HG02759 (cell line): ENCODE data around the gene GNA15.
"Not testable (repeated sequence)": the region's sequence is repeated elsewhere in the genome, so short reads cannot be mapped to it uniquely, and the experiment has no call there.

Experiments used
- ATAC-seq: cut with Tn5 transposase; IDR thresholded peaks from one replicate; pipeline ENCODE4 v1.9.1; 2021; ENCODE audit warnings: mild to moderate bottlenecking, moderate library complexity; ENCODE audit not compliant: unreplicated experiment

The GNA15 gene

DNA sequence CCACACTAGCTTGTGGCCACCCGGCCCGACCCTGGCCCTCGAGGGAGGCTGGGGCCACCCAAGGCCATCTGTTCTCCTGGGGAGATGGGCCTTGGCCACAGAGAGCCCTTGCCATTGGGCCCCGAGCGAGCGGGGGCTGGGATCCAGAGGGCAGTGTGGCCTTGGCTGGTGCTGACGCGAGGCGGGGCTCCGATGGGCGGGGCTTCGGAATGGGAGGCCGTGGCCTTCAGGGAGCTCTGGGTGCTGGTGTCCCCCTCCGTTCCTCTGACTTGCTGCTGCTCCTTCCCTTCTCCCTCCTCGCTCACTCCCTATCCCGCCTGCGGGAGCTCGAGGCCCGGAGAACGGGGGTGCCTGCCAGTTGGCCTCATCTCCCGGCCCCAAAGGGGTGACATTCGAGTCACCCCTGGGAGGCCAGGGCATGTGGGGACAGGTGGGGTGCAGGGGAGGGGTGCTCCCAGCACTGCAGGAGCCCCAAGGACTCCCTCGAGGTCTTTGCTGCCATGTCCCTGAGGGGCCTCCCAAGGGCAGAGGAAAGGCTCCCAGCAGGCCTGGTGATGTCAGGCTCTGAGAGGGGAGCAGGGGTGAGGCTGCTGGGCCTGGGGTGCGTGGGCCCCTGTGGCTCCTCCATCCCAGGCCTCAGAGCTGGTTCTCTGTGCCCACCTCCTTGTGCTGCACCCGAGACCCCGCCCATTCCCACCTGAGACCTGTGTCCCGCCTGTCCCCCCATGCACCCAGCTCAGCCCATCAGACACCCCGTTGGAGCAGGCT lies 54.1 kb downstream of the GNA15 start:
- no peak for ATAC-seq

DNA sequence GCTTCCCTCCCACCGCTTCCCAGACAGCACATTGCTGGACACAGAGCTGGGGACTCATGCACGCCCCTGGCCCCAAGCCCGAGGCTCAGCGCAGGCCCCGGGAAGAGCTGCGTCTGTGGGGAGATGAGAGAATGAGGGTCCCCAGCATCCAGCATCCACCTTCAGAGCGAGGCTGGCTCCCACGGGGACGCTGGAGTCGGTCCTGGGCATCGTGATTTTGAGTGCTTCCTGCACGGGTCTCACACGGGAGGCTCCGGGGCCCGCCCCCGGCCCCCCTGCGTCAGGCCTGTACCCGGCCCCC lies 54.6 kb downstream of the GNA15 start:
- no peak for ATAC-seq

DNA sequence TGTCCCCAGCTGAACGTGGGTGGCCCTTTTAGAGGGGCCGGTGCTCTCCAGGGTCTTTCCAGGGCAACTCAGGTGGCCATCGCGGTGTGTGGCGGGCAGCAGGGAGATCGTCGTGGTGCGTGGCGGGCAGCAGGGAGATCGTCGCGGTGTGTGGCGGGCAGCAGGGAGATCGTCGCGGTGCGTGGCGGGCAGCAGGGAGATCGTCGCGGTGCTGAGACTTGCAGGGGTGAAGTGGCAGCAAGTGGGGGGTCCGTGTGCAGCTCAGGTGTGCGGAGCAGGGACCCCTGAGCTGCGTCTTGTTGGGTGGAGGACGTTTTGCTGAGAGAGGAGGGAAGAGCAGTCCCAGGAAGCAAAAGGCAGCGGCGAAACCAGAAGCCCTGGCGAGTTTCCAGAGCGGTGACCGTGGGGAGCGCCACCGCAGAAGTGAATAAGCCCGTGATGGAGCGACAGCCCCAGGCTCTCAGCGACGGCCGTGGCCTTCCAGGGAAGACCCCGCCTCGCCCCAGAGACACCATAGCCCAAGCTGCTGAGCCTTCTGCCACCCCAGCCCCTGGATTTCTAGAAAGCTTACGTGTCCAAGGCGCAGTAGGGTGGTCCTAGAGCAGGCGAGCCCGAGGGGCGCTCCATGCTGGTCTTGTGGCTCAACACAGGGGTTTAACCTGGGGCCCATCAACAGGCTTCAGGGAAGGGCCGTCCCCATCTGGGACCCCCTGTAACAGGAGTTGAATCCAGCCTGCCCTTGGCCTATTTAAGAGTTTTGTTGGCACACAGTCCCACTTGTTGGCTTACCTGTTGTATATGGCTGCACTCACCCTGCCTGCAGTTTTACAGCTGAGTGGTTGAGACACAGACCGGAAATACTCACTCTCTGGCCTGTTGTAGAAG lies 55.3 kb downstream of the GNA15 start:
- ATAC-seq = no peak

DNA sequence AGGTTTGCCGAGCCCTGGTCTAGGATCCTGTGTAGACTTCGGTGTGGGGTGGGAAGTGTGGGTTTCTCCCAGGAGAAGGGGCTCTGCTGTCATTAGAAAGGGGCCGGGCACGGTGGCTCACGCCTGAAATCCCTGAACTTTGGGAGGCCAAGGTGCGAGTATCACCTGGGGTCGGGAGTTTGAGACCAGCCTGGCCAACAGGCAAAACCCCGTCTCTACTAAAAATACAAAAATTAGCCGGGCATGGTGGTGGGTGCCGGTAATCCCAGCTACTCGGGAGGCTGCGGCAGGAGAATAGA lies 55.9 kb downstream of the GNA15 start:
- not testable (repeated sequence) for ATAC-seq

DNA sequence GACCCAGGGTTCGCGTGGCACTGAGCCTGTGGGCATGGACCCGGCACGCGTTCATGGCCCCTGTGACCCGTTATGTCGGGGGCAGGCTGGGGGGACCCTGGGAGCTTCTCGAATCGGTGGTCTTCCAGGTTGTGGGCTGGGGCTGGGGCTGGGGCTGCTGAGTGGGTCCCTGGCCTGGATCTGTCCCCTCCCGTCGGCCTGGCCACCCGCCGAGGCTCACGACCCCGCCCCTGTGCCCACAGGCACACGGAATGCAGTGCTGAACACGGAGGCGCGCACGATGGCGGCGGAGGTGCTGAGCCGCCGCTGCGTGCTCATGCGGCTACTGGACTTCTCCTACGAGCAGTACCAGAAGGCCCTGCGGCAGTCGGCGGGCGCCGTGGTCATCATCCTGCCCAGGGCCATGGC lies 56.4 kb downstream of the GNA15 start:
- ATAC-seq = no peak

DNA sequence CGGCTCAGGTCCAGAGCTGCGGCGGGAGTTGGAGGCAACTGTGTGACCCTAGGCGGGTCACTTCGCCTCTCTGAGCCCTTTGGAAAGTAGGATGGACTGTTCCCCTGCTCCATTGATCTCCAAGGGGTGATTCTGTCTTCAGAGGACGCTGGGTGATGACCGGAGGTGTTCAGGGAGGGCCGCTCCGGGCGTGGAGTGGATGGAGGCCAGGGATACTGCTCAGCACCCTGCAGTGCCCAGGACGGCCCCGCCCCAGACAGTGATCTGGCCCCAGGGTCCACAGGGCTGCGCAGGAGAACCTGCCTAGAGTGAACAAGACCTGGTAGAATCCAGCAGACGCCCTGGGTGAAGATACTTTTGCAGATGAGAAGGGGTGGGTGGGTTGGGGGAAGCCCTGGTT lies 56.9 kb downstream of the GNA15 start:
- ATAC-seq = no peak

DNA sequence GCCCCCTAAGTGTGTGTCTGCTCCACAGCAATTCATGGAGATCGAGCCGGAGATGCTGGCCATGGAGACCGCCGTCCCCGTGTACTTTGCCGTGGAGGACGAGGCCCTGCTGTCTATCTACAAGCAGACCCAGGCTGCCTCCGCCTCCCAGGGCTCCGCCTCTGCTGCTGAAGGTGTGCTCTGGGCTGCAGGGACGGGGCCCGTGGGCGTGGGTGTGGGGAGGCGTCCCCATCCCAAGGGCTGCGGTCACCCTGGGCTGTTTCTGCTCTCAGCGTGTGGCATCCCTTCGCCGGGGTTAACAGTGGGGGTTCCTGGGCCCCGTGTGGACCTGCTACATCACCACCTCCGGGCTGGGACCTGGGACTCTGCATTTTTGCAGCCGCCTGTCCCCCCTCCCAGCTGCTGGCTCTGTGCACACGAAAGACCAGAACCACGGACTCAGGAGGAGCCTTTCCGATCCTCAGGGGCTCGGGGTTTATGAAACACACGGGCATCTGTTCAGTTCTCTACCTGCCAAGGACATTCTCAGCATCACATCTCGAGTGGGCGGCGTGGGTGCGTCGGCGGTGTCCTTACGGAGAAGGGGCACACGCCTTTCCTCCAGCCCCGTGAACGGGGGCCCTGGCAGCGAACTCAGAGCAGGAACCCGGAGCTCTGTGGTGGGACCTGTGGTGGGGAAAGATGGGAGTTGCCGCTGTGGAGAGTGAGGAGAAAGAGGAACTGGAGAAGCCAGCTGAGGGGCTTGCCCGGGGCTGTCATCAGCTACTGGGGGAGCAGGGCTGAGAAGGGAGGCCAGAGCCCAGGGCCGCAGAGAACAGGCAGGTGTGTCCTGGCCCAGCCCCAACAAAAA lies 57.6 kb downstream of the GNA15 start:
- ATAC-seq = no peak

DNA sequence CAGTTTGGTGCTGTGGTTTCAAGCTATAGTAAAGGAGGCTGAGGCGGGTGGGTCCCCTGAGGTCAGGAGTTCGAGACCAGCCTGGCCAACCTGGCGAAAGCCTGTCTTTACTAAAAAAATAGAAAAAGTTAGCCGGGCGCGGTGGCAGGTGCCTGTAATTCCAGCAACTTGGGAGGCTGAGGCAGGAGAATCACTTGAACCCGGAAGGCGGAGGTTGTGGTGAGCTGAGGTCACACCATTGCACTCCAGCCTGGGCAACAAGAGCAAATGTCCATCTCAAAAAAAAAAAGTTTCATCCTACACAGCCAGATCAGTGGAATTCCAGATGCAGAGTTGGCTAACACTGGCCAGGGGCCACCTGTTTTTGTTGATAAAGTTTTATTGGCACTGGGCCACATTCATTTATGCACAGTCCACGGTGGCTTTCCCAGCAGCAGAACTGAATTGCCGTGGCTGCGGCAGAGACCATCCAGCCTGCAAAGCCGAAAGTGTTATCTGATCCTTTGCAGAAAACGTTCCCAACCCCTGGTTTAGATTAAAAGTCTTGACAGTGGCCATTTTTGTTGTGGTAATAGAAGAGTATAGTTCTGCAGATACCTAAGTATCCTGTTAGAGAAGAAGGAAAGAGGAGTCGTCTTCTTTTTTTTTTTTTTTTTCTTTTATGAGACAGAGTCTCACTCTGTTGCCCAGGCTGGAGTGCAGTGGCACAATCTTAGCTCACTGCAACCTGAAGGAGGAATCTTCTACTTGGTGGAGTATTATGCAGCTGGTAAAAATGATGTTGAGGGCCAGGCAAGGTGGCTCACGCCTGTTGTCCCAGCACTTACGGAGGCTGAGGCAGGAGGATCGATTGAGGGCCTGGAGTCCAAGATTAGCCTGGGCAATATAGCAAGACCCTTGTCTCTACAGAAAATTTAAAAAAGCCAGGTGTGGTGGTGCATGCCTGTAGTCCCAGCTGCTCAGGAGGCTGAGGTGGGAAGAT lies 58.6 kb downstream of the GNA15 start:
- no peak for ATAC-seq

DNA sequence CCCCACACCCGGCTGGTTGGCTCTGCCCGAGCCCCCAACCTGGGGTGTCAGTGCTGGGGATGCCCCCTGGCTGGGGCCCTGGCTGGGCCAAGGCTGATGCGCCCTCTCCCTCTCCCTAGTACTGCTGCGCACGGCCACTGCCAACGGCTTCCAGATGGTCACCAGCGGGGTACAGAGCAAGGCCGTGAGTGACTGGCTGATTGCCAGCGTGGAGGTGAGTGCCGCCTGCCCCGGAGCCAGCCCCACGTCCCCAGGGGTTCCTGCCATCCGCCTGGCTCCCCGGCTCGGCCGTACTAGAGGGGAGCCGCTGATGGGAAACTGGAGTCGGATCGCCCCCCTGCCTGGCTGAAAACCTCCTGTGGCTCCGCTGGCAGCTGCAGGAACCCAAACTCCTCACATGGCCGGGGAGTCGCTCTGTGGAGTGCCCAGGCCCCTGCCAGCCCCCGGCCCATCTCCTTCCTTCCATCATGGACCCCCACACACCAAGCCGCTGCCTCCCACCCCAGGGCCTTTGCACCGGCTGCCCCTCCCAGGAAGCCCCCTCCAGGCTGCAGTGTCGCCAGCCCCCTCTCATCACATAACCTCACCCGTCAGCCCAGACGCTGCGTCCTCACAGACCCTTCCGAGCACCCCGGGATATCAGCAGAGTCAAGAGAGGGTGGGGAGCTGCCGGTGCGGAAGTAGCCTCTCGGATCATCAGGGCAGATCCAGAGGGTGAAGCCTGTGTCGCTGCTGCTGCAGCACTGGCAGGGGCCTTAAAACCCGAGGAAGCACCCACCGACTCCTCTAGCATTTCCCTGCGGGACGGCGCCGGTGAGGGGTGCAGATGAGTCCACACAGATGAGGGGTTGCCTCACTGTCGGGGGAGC lies 60.5 kb downstream of the GNA15 start:
- no peak for ATAC-seq

DNA sequence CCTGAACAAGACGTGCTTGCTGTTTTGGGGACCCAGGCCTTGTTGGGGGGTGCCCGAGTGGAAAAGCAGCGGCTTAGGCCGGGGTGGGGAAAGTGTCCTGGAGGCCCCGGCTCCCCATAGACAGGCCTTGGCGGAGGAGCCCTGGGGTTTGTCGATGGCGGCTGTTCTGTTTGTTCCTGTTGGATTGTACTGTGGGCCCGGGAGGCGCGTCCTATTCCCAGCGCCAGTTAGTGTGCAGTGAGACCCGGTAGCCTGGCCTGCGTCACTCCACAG lies 61.0 kb downstream of the GNA15 start:
- ATAC-seq = no peak

DNA sequence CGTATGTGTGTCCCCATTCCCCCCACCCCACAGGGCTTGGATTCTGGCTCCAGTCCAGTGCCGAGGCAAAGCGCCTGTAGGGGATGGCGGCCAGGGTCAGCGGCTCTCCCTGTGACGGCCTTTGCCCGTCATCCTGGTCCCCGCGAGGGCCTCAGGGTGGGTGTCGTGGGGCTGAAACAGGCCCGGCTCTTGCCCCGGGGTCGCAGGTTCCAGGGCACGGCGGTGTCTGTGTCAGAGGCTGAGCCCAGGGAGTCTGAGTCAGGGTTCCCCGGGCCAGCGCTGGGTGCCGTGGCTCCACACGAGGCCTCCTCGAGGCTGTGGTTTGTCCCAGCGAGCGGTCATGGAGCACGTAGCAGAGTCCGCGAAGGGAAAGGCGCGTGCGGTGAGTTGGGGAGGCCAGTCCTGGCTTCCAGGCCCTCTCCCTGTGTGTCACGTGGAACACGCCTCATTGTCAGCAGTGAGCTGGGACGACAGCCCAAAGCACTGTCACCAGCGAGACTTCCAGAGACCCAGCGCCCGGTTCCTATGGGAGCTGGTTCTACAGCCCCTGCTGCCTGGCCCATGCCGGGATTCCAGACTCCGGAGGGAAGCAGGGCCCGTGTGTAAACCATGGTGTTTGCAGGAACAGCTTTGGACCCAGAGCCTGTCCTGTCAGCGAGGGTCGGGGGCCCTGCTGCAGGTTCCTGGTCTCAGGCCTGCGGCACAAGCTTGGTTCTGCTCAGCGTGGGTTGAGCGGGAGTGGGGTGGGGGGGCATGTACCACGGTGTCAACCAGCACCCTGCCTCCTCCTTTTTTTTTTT lies 63.3 kb downstream of the GNA15 start:
- ATAC-seq = no peak

DNA sequence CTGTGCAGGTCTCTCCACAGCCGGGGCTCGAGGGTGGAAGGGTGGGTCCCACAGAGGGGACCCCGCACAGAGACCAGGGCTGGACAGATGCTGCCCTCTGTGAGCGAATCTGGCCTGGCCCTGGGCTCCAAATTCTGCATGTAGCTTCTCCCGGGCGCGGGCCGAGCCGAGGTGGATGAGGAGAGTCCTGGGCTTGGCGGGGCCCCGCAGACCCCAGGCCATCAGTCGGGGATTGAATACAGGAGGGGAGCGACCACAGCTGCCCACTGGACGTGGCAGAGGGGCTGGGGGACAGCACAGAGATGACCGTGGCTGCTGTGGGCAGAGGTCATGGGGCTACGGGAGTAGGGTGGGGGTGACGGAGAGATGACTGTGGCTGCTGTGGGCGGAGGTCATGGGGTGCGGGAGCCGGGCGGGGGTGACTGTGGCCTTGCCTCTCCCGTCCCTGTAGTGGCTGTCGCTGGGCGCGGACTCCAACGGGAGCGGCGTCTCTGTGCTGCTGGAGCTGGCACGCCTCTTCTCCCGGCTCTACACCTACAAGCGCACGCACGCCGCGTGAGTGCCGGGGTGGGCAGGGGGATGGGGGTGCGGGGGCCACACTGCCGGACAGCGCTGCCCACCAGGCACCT lies 65.4 kb downstream of the GNA15 start:
- no peak for ATAC-seq

DNA sequence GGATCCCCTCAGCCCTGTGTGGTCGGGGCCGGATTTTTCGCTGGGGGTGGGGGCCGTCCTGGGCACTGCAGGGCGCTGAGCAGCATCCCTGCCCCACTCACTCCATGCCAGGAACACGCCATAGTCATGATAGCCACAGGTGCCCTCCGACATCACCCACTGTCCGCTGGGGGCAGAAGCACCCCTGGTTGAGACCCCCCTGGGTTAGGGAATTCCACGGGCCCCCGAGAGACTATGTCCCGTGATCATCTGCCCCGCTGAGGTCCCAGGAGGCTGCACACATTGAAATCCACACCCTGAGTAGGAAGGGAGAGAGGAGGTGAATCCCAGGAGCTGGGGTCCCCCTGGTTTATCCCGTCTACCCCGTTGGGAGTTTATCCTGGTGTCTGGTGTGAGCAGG lies 66.1 kb downstream of the GNA15 start:
- no peak for ATAC-seq

DNA sequence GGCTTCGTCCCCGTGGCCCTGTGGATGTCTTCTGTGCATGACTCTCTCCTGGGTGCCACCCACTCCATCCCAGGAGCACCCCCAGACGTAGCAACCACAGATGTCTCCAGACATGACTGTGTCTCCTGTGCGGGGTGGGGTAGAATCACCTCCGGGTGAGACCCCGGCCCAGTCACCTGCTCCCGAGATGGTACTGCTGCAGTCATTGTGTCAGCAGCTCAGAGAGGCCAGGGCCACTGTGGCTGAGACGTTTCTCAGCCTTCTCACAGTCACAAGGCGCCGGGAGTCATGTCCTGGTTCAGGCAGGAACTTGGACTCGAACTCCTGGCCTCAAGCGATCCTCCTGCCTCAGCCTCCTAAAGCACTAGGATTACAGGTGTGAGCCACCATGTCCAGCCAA lies 66.5 kb downstream of the GNA15 start:
- ATAC-seq = no peak

DNA sequence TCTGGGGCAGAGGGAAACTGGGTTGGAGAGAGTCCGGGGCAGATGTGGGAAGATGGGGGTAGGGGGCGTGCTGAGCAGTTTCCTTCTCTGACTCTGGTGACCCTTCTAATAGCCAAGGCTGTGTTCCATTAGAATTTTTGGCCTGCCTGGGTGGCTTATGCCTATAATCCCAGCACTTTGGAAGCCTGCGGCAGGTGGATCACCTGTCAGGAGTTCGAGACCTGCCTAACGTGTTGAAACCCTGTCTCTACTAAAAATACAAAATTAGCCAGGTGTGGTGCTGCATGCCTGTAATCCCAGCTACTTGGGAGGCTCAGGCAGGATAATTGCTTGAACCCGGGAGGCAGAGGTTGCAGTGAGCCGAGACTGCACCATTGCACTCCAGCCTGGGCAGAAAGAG lies 67.1 kb downstream of the GNA15 start:
- not testable (repeated sequence) for ATAC-seq

DNA sequence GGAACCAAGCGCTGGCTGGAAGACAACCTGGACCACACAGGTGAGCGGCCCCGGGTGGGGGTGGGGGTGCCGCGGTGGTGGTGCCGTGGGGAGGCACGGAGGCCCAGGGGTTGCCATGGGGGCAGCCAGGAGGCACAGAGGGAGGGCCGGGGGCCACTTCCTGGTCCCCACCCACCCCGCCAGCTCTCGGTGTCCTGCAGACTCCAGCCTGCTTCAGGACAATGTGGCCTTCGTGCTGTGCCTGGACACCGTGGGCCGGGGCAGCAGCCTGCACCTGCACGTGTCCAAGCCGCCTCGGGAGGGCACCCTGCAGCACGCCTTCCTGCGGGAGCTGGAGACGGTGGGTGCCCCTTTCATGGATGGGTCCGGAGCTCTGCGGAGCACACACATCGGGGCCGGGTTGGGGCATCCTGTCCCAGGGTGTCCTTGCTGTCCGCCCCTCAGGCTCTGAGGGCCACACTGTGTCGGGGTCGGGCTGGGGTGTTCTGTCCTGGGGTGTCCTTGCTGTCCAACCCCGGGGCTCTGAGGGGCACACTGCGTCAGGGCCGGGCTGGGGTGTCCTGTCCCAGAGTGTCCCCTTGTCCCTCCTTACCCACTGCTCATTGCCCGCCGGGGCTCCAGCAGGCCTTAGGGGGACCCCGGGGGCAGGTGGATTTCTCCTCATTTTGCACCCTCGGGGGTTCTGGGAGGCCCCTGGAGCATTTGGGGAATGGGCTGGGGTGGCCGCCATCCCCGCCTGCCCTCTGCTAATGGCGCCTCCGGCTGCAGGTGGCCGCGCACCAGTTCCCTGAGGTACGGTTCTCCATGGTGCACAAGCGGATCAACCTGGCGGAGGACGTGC lies 68.2 kb downstream of the GNA15 start:
- no peak for ATAC-seq

DNA sequence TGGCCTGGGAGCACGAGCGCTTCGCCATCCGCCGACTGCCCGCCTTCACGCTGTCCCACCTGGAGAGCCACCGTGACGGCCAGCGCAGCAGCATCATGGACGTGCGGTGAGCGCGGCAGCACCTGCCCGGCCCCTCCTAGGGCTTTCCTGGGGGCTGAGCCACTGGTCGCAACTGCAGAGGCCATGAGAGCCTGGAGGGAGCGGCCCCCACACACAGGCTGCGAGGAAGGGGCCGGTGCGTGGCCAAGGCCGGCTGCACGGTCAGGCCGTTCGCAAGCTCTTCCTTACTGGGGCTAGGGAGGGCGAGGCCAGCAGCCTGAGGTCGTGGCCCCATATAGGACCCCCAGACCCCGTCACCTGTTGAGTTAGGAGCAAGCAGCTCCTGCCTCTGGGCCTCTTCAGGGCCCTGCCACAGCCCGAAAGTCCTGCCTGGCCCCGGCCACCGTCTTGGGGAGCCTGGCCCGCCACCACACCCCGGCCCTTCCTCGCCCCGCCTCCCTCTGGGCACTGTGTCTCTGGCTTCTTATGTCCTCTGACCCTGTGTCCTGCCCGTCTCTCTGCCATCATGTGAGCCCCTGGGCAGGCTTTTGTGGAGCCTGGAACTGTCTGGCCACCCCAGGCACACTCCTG lies 68.9 kb downstream of the GNA15 start:
- no peak for ATAC-seq
